HT1080 (cell line): ENCODE data around the gene VGF. TPM values are rescaled to one million over a fixed set of nuclear protein-coding genes. Genes with fewer than 3 reads are reported as not detected.

Experiments used
- DNase-seq: peaks from one replicate; pipeline ENCODE4 v3.0.0-alpha.2; 2015; ENCODE audit warnings: low read depth
- total RNA-seq: library from RNA; depleted of rRNA; stranded (reverse); fragments of >200 nt; shearing (Covaris generic); gene quantifications from 2 replicates; pipeline ENCODE4 v1.2.3, GENCODE V29; 2014

VGF gene
- total RNA-seq, 1 experiment from 2014 or later = 45.2 TPM

DNA sequence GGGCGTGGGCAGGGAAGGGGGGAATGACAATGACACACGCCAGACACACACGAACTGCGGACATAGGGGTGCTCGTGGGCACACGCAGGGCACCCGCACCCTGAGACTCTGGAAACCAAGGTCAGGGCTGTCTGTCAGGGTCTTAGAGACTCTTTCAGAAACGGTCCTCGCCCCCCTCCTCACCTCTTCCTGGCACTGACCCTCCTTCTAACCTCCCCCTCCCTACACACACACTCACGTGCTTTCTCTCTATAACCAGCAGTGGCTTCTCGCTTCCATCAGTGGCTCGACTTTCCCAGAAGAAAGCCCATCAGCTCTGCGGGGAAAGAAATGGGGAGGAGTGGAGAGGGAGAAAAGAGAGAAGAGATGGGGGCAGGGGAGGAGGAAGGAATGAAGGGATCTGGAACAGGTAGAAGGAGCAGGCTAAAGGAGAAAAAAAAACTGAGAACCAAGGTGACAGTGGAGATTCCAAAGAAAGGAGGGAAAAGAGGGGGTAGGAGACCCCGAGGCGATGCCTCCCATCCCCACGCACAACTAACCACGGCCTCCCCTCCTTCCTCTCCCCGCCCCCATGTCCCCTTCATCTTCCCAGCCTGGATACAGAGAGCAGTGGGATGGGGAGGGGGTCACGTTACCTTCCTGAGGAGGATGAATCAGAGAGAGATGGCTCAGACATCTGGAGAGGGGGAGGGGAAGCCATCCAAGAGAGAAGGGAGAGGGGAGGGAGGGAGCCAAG, 1.7 kb upstream of the VGF start:
- peak; percentile 72 for DNase-seq

DNA sequence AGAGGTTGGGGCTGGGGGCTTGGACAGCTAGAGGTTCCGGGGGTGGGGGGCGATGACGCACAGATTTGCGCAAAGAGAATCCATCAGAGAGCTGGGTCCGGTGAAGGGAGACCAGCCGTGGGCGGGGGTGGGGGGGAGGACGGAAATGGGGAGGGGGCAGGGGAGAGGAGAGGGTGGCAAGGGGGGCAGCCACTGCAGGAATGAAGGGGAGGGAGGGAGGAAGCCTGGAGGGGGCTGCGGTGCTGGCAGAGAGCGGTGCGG, 1.2 kb upstream of the VGF start:
- DNase-seq = no peak

DNA sequence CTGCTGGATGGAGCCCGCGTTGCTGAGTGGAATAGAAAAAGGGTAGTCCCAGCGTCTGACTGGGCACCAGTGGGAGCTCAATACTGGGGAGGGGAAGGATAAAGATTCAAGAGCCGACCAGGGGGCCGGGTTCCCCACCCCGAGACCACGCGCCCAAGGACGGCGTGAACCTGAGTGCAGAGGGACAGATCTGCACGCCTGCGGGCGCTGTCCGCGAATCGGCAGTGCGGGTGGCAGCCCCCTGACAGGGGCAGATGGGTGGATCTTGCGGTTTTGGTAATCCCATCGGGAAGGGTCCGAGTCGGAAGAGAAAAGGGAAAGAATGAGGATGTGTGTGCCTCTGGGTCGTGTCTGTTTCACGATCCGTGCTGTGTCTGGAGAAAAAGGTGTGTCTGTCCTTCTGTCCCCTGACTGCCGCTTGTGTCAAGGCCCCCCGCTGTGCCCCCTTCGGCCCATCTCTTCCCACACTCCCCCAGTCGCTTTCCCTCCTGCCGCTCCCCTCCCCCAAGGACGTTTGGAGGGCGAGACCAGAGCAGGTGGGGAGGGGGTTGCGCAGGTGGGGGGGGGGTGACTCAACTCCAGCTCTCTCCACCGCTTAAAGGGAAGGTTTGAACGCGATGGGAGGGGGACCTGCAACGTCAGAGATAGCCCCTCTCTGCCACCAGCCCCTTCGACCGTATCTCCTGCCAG, 734 bp upstream of the VGF start:
- no peak for DNase-seq

DNA sequence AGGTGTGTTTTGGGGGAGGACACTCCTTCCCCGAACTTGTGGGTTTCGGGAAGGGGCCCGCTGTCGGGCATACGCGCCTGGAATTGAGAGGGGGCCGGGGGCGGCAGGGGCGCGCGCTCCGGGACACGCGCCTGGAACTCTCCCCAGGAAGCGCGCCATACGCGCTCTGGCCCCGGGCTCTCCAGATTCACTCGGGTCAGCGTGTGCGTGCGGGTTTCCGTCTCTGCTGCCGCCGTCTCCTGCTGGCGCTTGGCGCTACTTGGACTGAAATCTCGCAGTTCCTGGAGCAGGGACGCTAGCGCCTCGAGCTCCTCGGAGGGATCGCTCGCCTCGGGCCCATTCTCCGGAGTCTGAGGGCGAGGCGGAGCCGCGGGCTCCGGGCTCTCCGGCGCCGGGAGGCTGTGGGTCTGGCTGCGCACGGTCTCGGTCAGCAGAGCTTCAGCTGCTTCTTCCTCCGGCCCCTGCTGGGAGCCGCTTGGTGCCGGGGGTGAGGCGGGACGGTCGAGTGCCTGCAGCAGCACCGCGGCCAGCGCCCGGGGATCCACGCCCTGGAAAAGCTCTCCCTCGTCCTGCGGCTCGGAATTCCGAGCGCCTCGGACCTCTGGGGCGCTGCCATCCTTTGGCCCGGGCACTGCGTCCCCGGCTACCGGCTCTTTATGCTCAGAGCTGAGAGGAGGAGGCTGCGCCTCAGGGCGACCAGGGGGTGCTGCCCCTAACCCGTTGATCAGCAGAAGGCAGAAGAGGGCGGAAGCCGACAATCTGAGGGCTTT, 1.1 kb downstream of the VGF start:
- peak; percentile 63 for DNase-seq

DNA sequence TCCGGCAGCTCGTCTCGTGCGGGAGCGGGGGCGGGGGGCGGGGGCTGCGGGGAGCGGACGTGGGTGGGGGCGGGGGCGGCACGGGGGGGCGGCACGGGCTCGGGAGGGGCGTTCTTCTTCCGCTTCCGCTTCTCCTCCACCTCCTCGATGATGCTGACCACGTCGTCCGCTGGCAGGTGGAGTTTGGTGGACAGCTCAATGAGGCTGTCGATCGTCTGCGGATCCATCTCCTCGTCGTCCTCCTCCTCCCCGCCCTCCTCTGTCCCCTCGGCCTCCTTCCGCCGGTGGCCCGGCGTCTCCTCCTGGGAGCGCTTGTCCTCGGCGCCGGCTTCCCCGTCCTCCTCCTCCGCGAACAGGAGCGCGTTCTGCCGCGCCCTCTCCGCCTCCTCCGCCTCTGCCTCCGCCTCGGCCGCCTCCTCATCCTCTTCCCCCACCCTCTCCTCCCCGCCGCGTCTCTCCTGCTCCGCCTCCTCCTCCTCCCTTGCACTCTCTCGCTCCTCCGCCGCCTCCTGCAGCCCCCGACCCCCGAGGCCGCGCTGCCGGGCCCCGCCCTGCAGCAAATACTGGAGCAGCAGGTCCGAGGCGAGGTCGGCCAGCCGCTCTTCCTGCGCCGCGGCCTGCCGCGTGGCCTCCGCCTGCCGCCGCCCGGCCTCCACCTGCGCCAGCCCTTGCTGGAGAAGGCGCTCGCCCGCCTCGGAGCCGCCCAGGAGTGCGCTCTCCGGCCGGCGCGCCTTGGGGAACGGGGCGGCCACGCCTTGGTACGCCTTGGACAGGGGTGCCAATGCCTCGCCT, 1.9 kb downstream of the VGF start:
- DNase-seq = peak; percentile 70

DNA sequence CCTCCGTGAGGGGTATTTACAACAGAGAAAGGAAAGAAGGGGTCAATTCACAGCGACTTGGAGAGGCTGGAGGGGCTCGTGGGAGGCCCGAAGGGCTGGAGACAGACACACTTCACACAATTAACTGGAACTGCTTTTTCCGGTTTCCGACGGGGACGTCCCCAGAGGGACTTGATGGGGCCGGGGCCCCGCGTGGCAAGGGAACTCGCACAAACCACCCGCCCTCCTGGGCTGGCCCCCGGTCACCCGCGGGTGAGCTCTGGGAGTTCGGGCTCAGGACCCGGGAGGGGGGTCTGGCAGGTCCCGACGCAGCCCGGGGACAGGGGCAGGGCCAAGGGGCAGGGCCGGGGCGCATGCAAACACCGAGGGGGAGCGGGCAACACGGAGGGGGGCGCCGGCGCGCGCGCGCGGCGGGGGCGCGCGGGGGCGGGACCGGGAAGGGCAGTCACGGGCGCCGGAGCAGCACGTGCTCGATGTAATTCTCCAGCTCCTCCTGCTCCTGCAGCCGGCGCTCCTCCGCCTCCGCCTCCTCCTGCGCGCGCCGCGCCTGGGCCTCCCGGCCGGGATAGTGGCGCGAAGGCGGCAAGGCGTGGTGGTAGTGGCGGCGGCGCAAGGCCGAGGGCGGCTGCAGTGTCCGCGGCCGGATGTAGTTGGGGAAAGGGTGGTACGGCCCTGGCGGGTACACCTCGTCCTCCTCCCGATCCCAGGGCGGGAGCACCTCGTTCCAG, 2.7 kb downstream of the VGF start:
- peak; percentile 62 for DNase-seq

DNA sequence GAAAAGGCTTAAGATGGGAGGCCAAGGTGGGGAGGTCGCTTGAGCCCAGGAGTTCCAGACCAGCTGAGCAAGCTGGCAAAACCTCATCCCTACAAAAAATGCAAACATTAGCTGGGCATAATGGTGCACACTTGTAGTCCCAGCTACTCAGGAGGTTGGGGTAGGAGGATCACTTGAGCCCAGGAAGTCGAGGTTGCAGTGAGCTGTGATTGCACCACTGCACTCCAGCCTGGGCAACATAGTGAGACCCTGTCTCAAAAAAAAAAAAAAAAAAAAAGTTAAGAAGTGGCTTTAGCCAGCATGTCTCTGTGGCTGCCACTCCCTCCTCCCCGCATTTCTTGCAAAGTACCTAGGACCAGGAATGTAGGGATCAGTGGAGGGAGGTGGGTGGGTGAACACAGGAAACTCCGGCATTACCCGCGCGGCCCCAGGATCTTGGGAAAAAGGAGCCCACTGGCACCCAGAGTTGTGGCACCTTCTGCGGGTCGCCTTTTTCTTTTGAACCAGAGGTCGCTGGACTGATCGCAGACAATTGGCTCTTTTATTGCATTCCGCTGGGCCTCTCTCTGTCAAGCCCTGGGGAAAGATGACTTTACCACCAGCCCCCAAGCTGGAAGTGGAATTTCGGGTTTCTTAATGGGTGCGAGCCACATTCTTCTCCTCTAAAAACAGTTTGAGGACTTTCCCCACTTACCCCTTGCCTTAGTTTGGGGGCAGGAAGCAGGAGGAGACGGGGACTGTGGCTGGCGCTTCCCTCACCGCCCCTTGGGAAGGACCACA, 3.5 kb downstream of the VGF start:
- DNase-seq = no peak

DNA sequence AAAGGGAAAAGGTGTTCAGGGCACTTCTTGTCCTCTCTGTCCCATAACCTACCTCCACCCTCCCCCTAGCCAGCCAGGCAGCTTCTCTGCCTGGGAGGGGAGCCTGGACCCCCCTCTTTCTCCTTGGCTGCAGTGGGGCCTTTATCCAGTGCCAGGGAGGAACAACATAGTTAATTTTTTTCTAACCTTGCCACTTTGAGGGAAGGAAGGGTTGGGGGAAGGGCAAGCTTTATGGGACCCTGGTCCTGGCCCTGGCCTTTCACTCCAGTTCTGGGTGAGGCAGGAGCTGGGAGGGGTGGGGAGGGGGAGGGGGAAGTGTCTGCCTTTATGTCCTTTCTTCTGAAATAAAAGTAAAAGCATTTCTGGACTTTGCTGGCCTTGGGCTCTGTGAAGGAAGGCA, 4.5 kb downstream of the VGF start:
- DNase-seq = no peak

DNA sequence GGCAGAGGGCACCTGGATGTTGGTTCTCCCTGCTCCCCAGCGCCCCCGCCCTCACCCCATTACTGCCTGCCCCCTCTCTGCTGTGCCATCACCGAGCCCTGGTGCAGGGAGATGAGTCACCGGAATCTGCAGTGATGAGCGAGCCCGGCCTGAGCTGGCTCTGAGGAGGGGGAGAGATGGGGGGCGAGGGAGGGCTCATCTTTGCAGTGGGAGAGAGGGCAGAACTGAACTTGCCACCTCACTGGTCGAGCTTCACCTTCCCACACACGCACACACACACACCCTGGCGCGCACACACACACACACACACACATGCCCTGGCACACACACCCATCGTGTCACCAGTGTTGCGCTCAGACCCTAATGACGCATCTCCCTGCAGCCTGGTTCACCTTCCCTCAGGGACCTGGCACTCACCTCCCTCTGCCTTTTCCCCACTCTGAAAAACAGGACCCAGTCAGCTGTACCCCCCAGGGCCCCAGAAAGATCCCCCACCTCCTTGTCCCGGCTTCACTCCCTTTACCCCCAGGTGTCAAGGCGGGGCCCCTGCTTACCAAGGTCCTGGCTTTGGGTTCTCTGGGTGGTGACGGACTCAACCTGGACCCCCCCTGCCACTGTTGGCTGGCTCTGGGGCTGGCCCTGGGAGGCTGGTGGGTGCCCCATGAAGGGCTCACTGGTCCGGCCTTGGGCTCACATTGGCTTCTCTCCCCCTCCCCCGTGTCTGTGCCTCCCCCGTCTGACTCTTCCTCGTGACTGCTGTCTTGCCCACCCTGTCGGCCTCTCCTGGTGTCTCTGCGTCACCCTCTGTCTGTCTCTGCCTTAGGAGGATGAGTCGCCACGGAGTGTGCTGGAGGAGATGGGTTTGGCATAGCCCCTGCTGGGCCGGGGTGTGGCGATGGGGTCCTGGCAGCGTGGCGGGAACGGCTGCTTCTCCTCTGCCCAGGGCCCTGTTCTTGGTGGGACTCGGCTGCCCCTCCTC, 5.4 kb downstream of the VGF start:
- peak; percentile 84 for DNase-seq

DNA sequence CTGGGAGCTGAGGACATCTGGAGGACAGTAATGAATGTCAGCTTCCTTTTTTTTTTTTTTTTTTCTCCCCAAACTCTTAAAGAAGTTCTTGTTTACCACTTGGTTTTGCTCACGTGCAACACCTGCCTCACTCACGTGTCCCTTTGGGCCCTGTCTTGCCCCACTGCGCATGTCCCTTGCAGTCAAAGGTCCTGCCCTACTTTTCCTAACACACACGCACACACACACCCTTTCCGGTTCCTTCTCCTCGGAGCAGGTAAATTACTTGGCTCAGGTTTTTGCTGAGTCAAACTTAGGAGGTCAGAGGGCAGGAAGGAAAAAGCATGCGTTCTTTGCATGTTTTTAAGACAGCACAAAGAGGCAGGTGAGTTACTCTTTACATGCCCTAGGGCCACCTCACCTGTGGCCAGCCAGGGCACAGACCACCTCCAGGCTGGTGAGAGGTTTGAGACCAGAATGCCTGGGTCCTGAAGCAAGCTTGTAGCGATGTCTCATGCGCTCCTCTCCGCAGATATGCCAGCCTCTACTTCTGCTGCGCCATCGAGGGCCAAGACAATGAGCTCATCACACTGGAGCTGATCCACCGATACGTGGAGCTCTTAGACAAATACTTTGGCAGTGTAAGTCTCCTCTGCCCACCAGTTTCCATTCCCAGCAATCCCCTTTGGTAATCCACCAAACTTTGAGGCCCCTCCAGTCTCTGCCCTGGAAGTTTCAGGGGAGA, 8.3 kb downstream of the VGF start:
- DNase-seq = no peak

DNA sequence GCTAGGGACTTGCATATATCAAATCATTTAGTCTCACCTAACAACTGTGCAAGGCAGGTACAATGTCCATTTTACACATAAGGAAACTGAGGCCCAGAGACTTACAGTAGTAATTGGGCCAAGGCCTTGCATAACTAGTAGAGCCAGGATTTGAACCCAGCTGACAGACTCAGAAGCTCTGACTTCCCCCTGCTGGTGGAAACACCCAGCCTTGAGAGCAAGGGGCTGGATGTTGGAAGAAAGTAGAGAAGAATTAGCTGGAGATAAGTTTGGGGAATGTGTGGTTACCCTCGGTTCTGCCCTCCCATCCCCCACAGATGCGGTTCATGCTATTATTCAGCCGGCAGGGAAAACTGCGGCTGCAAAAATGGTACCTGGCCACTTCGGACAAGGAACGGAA, 9.1 kb downstream of the VGF start:
- DNase-seq = no peak

DNA sequence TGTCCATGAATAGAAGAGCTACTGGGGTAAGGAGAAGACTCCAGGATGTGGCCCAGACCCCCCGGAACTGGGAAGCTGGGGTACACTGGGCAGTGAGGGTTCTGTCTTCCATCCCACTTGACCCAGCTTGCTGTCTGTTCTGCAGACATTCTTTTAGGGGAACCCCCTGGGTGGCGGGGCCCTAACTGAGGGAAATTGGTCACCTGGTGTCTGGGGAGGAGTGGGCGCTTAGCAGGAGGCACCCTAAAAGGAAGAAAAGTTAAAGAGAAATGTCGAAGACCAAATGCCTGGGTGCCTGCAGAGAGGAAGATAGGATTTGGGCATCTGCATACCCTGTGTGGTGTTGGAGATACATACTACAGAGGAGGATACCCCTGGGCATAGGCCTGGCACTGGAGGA, 10.1 kb downstream of the VGF start:
- DNase-seq = no peak

DNA sequence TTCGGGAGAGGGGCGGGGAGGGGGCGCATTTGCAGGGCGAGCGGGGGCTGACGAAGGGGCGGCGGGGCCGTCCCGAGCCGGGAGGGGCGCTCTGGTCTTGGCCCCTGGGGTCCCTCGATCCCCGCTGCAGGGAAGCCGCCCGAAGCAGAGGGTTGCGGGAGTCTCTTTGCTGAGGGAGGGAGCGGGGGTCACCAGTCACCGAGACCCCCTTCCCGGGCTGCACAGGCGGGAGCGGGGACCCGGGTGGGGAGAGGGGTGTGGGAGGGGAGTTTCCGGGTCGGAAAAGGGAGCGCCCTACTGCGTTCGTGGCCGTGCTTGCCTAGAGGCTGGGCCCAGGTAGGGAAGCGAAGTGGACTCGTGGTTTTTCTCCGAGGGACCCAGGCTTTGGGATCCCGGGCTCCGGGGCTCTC, 10.7 kb downstream of the VGF start:
- no peak for DNase-seq

DNA sequence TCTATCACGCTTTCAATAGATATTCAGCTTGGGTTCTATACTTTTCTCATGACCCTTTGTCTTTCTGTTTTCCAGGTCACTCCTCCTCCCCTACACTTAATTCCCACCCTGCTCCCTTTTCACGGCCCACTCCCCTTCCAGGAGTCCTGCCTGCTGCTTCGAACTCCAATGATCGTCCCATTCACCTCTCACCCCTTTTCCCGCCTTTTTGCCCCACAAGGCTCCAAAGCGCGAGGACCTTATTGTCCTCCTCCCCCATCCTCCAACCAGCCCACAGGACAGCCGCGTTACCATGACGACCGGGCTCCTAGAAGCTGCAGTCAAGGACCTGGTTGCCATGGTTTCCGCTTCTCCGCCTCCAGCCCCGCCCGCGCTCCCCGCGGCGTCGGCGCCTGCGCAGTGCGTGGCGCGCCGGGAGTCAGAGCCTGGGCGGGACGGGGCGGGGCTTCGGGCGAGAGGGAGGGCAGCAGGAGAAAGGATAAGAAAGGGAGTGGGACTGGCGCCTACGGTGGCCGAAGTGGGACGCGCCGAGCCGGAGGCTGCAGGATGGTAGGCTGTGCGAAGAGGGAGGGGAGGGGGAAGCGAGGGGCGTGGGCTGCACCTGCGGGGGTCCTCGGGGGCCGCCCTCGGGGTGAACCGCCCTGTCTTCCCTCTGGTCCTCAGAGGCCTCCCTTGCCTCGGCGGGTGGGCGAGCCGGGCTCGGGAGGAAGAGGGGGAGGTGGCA, 11.2 kb downstream of the VGF start, which contains the start of gene AP1S1:
Gene AP1S1, plus strand, starts transcription at position 508 of the 724 bp plus-strand sequence. Its CDS starts 39 bp downstream, at position 547.
- peak; percentile 98 for DNase-seq

DNA sequence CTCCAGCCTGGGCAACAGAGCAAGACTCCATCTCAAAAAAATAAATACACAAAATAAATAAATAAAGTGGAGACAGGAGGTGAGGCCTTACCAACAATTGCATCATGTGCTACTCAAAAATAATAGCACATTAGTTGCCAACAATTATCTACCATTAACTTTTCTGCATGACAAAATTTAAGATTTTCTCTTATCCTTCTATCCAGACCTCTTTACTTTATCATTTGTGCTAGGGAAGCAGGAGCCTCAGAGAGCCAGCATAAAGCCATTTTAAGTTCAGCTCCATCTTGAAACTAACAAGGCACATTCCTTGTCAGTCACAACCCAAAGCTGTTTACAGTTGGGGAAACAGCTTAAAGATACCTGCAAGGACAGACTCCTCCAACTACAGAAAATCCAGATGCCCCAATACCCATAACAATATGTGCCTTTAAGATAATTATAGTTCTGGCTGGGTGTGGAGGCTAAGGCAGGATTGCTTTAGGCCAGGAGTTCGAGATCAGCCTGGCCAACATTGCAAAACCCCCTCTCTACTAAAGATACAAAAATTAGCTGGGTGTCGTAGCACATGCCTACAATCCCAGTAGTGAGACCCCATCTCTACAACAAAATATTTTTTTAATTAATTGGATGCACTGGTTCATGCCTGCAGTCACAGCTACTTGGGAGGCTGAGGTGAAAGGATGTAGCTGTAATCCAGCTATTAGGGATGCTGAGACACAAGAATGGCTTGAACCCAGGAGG, 13.3 kb downstream of the VGF start:
- no peak for DNase-seq

DNA sequence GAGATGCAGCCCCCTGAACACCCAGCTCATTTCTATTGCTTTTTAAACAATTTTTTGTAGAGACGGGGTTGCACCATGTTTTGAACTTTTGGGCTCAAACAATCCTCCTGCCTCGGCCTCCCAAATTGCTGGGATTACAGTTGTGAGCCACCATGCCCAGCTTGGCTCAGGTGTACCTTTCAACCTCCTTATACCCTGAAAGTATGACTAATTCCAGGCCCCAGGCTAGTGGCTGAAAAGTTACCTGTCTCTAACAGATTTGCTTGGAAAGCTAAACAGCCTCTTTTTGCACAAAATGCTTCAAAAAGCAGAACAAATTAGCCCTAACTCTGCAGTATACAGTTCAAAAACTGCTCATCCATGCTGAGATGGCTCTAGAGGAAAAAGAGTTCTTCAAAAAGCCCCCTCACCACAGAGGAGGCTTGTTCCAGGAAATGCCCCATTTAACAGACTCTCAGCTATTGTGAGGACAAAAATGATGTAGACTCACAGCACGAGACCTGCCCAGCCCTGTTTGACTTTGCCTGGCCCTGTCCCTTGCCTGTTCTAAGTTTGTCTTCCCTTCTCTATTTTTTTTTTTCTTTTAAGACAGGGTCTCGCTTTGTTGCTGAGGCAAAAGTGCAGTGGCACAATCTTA, 24.5 kb downstream of the VGF start:
- no peak for DNase-seq
